ENCODE results near the gene CNTRL.

CNTRL gene

DNA sequence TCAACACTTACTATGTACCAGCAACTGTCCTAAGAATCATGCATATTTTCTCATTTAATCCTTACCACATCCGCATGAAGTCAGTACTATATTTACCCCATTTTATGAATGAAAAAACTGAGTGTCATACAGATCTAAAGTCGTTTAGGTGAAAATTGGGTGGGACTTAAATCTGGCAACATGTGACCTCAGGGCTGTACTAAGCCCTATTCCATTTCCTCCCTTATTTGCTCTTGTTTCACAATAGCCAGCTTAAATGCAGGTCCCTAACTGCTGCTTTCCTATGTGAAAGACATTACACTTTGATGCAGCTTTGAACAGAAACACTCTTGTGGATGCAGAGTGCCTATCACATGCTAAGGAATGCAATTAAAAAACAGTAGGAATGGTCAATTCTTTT, 129.4 kb downstream of the CNTRL start:
- no peak for DNase-seq

- DNase-seq: no peak
Measured at GRCh38 chr9:121204611-121205010, 129.9 kb downstream of the CNTRL start.

DNA sequence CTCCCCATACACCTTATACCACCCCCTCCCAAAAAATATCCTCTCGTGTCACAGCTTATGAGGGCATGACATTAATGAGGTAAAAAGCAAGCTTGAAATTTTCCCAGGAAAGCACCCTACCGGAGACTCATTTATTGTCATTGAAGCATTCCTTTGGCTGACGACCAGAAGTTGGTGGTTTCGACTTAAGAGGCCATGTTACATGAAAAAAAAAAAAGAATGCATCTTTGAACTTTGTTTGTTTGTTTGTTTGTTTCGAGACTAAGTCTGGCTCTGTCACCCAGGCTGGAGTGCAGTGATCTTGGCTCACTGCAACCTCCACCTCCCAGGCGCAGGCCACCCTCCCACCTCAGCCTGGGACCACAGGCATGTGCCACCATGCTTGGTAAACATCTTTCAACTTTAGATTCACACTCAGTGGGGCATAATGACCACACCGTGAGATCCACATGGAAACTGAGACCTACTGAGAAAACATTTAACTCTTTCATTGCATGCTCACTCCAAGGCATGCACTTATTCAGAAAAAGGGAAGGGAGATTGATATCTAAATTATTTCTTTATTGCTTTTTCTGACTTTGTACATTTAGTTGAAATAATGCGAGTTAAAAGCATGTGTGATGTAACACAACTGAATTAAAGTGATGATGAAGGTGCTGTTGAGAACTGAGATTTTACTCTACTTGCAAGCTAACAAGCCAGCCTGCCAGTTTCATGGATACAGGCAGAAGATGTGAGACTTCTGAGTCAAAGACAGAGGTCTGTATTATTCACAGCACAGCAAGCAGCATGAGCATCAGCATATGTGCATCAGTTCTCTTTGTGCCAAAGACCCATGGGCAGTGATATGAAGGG, 132.0 kb downstream of the CNTRL start:
- DNase-seq: no peak

- DNase-seq: no peak
Measured at GRCh38 chr9:121207371-121207940, 132.7 kb downstream of the CNTRL start.

GRCh38 chr9:121210536-121210935, 135.8 kb downstream of the CNTRL start:
- no peak for DNase-seq

DNA sequence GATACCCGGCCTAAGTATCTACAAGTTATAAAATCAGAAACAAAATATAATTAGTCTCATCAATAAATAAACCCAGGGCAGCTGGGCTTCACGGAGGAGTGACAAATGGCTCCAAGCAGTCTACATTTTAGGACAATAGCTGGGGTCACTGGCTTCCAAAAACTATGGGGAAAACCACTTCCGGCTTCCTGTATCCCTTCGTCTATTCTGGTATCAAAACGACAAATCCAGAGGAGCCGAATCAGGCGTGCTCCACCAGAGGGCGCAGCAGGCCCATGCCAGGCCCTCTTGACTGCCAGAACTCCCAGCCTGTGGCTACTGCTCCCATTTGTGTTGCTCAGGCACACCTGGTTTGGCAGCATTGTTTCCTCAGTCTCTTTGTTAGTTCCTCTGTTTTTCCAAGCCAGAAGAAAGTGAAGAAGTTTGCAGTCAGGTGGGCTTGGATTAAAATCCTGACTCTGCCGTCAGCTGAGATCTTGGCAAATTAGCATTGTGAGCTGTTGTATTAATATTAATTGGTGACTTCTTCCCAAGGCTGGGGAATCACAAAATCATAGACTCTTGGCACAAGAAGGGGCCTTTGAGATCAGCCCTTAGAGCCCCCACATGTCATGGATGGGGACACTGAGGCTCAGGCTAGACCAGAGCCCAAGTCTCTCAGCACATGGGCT, 138.5 kb downstream of the CNTRL start:
- DNase-seq: peak; percentile 66

DNA sequence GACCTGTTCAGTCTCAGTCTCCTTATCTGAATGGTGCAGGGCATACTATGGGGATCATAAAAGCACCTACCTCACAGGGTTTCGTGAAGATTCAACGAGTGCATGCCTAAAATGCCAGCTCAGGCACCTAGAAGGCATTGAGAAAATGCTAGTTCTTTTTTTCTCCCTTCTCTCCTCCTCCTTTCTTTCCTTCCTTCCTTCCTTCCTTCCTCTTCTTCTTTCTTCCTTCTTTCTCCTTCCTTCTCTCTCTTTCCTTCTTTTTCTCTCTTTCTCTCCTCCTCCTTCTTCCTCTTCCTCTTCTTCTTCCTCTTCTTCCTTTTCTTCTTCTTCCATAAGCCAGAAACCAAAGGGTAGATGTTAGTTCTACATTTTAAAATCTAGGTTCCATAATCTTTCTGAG, 139.2 kb downstream of the CNTRL start:
- no peak for DNase-seq

DNA sequence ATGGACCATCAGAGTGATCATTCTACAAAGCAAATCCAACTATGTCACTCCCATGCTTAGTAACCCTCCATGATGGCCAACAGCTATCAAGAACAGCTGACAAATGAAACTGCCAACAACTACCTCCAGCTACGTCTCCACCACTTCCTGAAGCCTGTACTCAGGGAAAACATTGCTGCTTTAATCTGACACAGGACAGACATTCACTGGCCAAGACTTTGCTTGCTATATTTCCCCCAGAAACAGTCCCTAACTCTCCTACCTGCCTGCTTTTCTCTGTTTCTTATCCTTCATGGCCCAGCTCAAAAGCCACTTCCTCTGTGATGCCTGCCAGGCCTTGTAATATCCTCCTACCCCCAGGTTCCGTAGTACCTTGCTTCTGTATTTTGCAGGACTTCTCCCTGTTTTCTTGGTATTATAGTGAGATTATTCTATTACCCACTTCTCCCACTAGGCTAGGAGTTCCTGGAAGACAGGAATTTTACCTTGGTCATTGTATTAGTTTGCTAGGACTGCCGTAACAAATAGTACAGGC, 141.6 kb downstream of the CNTRL start:
- DNase-seq: no peak

DNA sequence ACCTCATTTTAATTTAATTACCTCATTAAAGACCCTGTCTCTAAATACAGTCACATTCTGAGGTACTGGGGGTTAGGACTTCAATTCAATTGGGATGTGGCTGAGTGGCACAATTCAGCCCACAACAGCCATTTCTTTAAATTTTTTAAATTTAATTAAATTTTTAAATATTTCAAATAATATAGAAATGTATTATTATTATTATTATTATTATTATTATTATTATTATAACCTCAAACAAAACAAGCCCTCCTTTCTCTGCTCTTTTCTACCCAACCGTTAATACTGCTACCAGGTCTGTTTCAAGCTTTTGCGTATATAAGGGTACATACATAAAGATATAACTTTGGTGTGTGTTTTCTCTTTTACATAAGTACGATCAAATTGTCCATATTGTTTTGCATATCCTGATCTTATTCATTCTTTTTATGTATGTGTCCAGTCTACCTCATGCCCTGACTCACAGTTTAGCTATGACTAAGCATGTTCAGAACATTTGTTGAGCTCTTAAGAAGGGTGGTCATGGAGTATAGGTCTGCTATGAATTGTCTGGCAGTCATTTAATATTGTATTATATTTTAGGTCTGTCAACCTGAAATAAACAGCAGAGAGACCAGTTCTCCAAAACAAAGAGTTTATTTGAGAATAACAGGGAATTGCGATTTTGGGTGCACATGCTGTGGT, 143.0 kb downstream of the CNTRL start:
- DNase-seq: no peak

DNA sequence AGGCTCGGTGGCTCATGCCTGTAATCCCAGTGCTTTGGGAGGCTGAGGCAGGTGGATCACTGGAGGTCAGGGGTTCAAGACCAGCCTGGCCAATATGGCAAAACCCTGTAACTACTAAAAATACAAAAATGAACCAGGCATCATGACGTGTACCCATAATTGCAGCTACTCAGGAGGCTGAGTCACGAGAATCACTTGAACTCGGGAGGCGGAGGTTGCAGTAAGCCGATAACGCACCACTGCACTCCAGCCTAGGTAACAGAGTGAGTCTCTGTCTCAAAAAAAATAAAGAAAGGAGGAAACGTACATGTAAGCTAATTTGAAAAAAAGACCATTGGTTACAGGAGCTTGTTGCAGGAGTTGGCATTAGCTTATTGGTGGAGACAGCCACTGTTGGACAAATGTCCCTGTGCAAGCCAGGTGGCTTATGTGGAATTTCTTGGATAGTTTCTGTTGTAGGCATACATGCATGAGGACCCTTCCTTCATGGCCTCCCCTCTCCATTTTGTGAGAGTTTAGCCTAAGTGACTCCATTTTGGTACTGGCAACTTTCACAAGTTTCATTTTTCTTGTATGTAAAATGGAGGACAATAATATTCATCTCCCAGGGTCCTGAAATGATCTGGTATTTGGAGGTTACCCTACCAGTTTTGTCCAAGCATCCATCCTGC, 143.7 kb downstream of the CNTRL start:
- DNase-seq: no peak

DNA sequence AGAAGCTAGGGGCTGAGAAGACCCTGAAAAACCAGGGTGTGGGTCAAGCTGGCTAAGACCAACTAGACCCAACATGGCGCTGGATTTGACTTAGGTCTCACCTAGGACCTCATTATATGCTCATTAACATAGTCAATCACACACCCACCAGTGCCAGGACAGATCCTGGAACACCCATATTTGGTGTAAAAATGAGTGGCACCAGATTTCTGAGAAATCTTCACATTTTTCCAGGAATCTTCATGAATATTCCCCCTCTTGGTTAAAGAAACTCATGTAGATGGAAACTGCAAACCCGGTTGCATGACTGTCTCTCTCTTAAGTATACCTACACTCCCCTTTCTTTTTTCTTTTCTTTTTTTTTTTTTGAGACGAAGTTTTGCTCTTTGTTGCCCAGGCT, 144.8 kb downstream of the CNTRL start:
- no peak for DNase-seq

DNA sequence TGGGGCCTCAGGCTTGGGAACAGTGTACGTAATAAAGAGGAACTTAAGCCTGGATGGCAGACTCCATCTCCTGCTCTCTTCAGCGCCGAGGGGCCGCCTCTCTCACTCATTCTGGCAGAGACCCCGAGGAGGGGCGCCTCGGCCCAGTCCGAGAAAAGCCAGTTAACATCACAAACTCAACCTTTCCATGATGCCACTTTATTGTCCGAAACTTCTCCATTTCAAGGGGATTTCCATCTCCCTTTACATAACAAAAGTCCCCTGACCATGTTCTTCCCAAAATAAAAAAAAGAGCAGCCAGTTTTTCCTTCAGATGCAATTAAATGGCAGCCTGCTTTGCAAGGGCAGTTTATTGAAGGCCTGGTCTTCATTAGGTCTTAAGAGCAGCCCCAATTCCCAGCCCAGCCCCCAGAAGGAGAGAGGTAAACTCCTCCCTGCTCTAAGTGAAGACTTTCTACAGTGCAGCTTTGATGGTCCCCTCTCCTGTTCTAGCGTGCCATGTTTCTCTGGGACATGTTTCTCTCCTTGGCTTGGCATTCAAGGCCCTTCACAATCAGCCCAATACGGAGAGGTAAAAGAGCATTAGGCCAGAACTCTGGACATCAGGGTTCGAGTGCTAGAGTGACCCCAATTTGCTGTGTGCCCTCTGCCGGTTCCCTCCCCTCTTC, 146.4 kb downstream of the CNTRL start:
- DNase-seq: no peak

DNA sequence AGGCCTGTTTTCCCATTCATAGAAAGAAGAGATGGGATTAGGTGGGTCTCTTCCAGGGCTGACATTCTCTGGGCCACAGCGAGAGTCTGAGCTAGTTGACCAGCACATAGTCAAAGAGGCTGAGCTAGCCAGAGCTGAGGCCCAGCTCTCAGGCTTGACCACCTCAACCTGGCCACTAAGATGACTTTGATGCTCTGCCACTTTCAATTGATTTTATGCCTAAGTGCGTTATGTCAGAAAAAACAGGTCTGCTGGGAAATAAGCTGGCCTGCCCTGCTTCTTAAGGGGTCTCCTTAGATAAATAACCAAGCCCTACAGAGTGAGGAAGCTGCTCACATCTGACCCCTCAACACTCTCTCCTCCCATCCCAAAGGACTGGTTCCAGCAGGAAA, 146.9 kb downstream of the CNTRL start:
- DNase-seq: no peak

DNA sequence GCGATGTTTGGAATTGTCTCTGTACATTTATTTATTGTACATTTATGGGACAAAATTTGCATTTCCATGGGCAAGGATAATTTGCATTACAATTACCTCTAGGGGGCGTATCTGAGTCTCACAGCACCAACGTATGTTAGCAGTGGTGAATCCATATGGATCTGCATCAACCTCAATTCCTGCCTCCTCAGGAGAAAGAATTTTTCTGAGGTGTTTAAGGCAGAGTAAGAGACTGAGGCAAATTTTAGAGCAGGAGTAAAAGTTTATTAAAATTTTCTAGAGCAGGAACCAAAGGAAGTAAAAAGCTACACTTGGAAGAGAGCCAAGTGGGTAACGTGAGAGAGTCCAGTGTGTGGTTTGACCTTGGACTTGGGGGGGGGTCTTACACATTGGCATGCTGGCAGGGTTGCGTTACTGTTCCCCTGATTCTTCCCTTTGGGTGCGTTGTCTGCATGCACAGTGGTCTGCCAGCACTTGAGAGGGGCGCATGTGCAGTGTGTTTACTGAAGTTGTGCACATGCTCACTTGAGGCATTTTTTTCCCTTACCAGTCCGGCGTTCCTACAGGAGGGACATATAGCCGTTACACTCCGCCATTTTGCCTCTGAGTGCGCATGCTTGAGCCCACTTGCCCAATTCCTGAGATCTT, 147.9 kb downstream of the CNTRL start:
- DNase-seq: no peak

DNA sequence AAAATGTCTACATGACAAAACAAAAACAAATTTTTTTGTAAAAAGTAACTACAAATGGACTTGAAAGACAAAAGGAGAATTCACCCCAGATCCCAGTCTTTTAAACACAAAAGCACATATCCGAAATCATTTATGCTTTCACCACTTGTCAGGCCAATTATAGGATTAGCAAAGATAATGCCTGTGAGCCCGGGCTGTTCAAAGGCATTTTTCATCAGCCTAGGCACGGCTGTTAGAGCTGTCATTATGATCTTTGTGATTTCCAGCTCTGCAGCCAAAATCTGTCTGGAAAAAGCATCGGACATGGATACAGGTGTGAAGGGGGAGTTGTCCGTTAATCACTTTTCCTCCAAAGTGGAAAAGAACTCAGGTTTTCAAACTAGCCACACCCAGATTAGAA, 150.5 kb downstream of the CNTRL start:
- no peak for DNase-seq

GRCh38 chr9:121226175-121226574, 151.4 kb downstream of the CNTRL start:
- DNase-seq: no peak
